Measurements from ENCODE around the gene KCNB1. TPM values are rescaled to one million over a fixed set of nuclear protein-coding genes. Genes with fewer than 3 reads are reported as not detected.
A peak's percentile ranks its signal among the peaks of the same experiment; 100 is the strongest.

KCNB1 gene
- total RNA-seq, 1 donor from 2014 or later = 1.1 TPM

DNA sequence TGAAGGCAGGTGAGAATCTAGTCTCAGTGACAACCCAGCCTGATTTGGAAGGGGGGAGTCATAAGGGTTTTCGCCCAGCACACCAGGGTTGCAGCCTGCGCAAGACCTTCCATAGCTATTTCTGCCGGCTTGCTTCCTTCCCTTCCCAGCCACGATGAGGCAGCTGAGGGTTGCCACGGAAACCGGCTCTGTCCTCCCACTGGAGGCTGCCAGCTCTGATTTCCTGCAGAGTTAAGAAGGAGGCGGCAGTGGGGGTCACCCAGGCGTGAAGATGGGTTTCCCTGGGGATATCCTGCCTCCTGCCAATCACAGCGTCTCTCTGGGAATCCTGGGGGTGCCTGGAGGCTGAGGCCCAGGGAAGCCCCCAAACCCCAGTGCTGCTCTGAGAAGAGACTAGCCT lies 23.1 kb upstream of the KCNB1 start:
- ATAC-seq (ENCODE audit: poor library complexity) (no peak), DNase-seq (no peak)
- intact Hi-C loops (cut with DNase I) = no loop called here

DNA sequence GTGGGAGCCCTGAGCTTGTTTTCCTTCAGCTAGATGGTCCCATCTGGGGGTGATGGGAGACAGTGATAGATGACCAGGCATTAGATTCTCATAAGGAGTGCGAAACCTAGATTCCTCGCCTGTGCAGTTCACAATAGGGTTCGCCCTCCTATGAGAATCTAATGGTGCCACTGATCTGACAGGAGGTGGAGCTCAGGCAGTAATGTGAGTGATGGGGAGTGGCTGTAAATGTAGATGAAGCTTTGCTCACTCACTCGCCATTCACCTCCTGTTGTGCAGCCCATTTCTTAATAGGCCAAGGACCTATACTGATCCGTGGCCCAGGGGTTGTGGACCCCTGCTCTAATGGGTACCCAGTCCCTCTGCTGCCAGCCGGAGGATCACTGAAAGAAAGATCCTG lies 20.7 kb upstream of the KCNB1 start:
- intact Hi-C loops (cut with DNase I) = no loop called here
- ATAC-seq (ENCODE audit: poor library complexity) (no peak), DNase-seq (no peak)

DNA sequence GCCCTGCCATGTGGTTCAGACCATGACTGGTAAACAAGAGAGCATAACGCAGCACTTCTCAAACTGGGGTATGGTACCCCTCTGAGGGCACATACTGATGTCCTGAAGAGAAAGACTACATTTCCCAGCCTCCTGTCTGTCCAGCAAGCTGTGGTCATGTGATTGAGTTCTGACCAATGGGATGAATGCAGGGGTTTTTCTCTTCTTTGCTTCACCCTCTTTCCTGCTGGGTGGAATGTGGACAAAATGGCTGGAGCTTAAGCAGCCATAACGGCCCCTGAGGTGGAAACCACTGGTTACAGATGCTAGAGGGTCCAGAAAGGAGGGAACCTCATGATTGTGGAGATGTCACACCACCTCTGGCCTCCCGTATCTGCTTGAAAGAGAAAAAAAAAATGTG lies 19.4 kb upstream of the KCNB1 start:
- DNase-seq = no peak
- intact Hi-C loops (cut with DNase I) = no loop called here
- ATAC-seq (ENCODE audit: poor library complexity) = peak; percentile 43

DNA sequence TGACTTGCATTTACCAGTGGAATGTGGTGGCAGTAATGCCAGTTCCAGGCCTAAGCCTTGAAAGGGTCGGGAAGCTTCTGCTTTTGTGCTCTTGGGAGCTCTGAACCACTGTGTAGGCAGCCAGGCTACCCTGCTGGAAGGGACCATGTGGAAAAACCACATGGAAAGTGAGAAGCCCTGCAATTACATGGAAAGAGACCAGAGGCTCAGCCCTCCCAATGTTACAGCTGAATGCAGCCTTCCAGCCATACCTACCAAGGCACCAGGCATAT lies 14.9 kb upstream of the KCNB1 start:
- ATAC-seq (ENCODE audit: poor library complexity) (no peak), DNase-seq (no peak)
- intact Hi-C loops (cut with DNase I) = no loop called here

DNA sequence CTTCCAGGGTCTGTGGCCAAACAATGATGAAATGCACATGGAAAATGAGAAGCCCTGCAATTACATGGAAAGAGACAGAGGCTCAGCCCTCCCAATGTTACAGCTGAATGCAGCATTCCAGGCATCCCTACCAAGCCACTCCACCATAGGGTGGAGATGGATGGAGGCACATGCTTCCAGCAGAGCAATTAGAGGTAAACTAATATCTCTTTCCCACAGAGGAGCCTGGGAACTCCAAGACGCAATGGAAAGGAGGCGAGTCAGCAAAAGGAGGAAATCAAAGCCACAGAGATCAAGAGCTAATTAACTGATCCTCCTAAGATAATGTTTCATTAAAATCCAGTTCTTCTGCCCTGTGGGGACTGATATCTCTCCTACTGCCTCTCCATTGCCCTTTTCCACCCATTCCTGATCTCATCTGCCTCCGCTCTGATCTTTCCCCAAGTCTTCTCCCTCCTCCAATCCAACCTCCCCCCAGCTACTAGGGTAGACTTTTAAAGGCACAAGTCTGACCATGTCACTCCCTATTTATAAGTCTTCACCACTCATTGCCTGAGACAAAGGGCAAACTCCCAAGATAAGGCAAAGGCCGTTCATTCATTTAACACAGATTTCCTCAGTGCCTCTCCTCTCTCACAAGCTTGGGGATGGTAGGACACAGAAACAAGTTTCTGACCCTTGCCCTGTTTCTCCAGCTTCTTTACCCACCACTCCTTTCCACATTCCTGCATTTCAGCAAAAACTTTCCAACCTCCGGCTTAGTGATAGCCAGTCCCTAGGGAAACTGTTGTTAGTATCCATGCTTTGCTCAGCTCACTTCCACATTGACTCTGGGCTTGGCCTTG lies 14.3 kb upstream of the KCNB1 start:
- ATAC-seq (ENCODE audit: poor library complexity) (no peak), DNase-seq (no peak)
- intact Hi-C loops (cut with DNase I) = no loop called here

DNA sequence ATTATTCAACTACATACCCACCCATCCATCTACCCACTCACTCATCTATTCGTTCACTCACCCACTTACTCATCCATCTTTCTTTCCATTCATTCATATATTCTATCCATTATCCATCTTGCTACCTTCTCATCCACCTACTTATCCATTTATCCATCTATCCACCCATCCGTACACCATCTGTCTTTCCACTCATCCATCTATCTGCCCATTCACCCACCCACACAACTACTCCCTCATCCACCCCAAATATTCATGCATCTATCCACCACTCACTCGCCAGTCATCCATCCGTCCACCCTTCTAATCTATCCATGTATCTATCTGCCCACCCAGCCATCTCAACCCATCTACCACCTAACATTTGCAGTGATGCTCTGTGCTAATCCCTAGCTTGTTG lies 13.6 kb upstream of the KCNB1 start:
- ATAC-seq (ENCODE audit: poor library complexity) (no peak), DNase-seq (no peak)
- intact Hi-C loops (cut with DNase I) = no loop called here

DNA sequence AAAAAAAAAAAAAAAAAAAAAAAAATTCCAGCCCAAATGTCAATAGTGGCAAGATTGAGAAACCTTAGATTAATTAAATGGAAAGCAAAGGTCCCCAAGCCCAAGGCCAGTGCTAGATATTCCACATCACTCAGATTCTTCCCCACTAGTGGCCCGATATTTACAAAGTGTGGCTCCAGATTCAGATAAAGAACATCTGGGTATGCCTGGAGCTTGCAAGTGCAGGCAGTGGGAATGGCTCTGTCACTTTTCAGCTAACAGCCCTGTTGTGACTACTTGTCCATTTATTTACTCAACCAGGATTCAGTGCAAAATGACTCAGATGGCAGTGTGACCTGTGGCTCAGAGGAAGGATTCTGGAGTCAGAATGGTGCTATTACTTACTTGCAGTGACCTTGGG lies 8.2 kb upstream of the KCNB1 start:
- ATAC-seq (ENCODE audit: poor library complexity) (no peak), DNase-seq (no peak)
- intact Hi-C loops (cut with DNase I) = no loop called here

DNA sequence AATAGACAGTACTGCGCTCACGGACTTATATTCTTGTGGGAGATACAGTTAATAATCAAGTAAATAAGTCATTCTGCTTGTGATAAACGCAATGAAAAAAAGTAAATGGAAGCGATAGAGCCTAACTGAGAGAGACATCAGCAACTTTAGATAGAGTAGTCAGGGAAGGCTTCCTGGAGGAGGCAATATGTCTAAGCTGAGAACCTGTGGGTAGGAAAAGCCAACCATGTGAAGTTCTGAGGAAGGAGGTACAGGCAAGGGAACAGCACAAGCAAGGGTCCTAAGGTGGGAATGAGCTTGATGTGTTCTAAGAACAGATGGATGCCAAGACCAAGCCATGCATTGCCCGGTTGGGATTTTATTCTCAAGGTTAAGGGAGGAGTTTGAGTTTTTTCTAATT lies 7.2 kb upstream of the KCNB1 start:
- intact Hi-C loops (cut with DNase I) = loop anchor here (10.0 kb wide), 1 partner anchor 105 kb away; no protein-coding TSS in a partner anchor
- DNase-seq (no peak), ATAC-seq (ENCODE audit: poor library complexity) (no peak)

DNA sequence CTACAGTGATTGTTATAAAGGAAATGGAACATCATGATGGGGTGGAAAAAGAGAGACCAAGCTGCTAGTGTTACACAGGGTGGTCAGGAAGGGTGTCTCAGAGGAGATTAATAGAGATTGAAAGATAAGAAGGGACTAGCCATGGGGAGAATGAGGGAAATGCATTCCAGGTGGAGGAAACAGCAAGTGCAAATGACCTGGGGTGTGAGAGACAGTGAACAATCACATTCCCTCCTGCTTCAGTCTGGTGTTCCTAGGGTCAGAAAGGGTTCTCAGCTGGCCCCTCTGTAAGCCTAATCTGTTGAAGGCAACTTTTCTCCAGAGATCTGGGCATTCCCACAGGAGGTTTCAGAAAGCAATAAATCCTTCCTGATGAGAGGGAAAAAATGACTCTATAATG lies 3.6 kb upstream of the KCNB1 start:
- no peak for DNase-seq
- no peak for ATAC-seq (ENCODE audit: poor library complexity)
- intact Hi-C loops (cut with DNase I) = loop anchor here (10.0 kb wide), 1 partner anchor 101 kb away; no protein-coding TSS in a partner anchor

DNA sequence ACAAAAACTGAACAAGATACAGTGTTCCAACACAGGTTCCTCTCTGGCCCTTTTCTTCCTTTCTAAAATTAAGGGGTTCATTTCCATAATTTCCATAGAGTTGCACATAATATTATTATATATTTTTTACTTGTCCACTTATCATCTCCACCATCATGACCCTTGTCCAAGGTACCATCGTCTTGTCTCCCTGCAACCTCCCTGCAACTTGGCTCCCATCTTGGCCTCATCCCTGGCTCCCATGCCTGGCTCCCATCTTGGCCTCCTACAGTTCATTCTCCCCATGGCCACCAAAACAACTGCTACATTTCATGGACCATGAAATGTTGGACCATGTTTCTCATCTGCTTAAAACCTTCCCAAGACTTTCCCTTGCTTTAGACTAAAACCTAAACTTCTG lies 3.1 kb upstream of the KCNB1 start:
- no peak for DNase-seq
- no peak for ATAC-seq (ENCODE audit: poor library complexity)
- intact Hi-C loops (cut with DNase I) = loop anchor here (10.0 kb wide), 1 partner anchor 101 kb away; no protein-coding TSS in a partner anchor

DNA sequence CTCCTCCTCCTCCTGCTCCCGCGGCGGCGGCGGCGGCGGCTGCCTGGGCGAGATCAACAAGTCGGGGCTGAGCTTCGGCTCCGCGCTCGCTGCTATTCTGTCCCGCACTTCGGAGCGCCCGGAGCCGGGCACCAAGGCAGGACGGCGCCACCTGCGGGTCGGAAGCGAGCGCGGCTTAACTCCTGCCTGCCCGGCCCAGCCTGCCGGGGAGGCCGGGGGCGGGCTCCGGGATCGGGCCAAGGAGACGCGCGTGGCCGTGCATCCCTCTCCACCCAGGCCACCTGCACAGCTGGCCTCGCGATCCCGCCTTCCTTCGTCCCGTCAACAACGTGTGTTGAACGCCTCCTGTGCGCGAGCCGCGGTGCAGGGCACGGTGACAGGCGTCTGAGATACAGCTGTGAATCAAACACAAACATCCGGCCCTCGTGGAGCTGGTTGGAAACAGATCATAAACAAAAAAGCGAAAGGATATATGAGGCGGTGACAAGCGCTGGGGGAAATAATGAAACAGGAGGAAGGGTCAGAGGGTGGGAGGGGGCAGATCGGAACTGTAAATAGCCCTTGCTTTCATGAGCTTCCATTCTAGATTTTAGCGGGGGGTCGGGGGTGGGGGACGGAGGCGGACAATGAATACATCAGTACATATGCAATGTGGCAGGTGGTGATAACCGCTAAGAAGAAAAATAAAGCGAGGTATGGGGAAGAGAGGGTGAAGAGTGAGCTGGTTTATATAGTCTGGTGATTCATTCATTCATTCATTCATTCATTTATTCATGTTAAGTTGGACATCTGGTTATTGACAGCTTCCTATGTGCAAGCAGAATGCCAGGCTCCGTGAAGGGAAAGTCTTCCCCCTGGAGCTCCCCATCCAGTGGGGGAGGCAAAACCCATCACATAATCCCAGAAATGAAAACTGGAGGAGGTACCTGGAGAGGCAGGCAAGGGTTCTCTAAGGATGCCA lies 2.0 kb upstream of the KCNB1 start:
- ATAC-seq (ENCODE audit: poor library complexity) (peak; percentile 96), DNase-seq (peak; percentile 90)
- intact Hi-C loops (cut with DNase I) = loop anchor here (1.0 to 10.0 kb wide), 2 partner anchors 100 to 150 kb away; no protein-coding TSS in a partner anchor

DNA sequence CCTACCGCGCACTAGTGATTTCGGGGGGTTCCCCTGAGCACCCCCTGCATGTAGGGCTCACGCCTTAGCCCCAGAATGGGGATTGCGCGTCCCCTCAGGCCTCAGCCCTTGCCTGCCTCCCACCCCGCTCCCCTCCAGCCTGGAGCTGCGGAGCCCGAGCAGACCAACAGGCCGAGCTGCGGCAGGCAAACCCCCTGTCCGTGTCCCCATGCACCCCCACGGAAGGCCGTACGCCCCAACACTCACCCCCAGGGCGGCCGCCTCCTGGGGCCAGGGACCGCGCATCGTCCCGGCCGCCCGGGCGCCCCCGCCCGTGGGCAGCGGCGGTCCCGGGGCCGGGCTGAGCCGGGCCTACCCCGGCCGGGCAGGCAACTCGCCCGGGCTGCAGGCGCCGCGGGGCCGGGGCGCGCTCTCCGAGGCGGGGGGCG lies 1.2 kb upstream of the KCNB1 start:
- DNase-seq (no peak), ATAC-seq (ENCODE audit: poor library complexity) (no peak)
- intact Hi-C loops (cut with DNase I) = loop anchor here (1.0 to 10.0 kb wide), 2 partner anchors 99 to 149 kb away; no protein-coding TSS in a partner anchor

DNA sequence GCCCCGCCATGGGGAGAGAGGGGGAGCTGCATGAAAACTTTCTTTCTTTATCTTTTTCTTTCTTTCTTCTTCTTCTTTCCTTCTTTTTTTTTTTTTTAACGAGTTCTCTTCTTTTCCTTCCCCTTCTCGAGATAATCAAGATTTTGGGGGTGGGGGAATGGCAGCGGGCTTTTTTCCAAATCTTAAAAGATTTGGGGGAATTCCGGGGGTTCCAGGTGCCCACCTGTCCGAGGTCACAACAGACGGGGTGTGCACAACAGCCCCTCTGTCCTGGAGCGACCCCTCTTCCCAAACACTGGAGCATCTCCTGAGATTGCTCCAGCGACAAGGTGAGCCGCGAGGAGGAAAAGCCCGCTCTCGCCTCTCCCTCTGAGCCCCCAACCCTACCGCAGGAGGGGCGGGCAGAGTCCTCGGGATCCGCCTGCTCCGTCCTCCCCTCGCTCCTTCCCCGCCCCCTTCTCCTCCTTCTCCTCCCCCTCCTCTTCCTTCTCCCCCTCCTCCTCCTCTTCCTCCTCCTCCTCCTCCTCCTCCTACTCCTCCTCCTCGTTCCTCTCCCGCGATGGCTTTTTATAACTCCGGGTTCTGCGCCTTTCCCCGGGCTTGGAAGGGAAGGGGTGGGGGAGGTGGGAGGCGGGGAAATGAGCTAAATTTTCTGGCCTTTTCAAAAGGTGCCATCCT lies 689 bp upstream of the KCNB1 start:
- ATAC-seq (ENCODE audit: poor library complexity) = no peak
- DNase-seq = no peak
- intact Hi-C loops (cut with DNase I) = loop anchor here (10.0 kb wide), 1 partner anchor 98 kb away; no protein-coding TSS in a partner anchor

DNA sequence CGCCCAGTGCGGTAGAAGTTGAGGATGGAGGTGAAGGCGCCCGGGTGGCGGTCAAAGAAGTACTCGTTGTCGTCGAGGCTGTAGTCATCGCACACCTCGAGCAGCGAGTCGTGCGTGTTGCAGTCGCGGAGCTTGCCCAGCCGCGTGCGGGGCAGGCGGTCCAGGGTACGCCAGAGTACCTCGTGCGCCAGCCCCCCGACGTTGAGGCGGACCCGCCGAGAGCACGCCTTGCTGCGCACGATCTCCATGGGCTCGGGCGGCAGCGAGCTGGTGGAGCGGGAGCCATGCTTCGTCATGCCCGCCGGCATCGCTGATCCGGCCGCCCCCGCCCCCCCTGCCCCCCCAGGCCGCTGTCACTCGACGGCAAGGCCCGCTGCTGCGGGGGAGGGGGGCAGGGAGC lies 295 bp downstream of the KCNB1 start:
- intact Hi-C loops (cut with DNase I) = loop anchor here (10.0 kb wide), 1 partner anchor 97 kb away; no protein-coding TSS in a partner anchor
- ATAC-seq (ENCODE audit: poor library complexity) (no peak), DNase-seq (no peak)

DNA sequence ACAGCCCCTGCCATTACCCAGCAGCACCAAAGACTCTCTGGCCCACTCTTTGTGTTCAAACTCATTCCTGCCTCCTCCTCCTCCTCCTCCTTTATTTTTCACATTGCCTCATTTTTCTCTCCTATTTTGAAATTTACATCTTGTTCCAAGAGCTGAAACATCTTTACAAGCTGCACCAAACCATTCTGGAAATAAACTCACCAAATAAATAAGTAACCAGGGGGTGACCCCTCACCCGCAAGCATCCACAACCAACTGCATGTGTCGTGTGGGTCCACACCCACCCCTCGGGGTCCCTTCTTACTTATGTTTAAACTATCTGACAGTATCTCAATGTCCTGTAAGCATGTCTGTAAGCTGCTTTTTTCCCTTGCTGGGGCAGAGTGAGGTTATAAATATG lies 1.4 kb downstream of the KCNB1 start:
- ATAC-seq (ENCODE audit: poor library complexity) (no peak), DNase-seq (no peak)
- intact Hi-C loops (cut with DNase I) = loop anchor here (10.0 kb wide), 1 partner anchor 96 kb away; no protein-coding TSS in a partner anchor

DNA sequence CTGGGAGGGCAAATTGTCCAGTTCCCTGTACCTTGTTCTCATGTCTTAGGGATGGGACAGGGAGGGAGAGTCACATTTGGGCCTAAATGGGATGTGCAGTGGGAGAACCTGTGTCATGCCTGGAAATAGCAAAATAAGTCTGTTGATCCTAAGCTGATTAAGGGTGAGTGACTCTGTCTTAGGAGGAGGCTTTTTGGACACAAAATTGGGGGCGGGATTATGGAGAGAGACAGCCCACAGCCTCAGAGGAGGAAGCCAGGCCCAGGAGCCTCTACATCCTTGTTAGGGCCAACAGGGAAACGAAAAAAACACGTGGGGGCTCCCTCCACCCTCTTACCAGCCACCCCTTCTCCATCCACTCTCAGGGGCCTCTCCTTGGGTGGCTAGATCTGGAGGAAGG lies 2.2 kb downstream of the KCNB1 start:
- no peak for ATAC-seq (ENCODE audit: poor library complexity)
- DNase-seq = no peak
- intact Hi-C loops (cut with DNase I) = loop anchor here (10.0 kb wide), 1 partner anchor 95 kb away; no protein-coding TSS in a partner anchor

DNA sequence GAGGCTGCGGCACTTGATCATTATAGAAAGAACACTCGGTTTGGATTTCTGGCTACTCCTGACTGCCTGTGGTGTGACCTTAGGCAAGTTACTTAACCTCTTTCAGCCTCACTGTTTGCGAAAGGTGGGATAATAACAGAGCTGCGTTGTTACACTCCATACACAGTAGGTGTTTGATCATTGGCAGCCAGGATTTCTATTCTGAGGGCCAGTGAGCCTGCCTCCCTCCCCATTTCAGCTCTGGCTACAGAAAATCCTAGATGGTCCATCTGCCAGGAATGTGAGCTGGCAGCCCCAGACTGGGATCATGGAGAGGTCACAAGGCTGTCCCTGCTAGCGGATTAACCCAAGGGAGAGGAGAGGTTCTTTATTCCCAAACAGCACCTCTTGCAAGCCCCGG lies 2.7 kb downstream of the KCNB1 start:
- DNase-seq (no peak), ATAC-seq (ENCODE audit: poor library complexity) (no peak)
- intact Hi-C loops (cut with DNase I) = loop anchor here (10.0 kb wide), 1 partner anchor 95 kb away; no protein-coding TSS in a partner anchor

DNA sequence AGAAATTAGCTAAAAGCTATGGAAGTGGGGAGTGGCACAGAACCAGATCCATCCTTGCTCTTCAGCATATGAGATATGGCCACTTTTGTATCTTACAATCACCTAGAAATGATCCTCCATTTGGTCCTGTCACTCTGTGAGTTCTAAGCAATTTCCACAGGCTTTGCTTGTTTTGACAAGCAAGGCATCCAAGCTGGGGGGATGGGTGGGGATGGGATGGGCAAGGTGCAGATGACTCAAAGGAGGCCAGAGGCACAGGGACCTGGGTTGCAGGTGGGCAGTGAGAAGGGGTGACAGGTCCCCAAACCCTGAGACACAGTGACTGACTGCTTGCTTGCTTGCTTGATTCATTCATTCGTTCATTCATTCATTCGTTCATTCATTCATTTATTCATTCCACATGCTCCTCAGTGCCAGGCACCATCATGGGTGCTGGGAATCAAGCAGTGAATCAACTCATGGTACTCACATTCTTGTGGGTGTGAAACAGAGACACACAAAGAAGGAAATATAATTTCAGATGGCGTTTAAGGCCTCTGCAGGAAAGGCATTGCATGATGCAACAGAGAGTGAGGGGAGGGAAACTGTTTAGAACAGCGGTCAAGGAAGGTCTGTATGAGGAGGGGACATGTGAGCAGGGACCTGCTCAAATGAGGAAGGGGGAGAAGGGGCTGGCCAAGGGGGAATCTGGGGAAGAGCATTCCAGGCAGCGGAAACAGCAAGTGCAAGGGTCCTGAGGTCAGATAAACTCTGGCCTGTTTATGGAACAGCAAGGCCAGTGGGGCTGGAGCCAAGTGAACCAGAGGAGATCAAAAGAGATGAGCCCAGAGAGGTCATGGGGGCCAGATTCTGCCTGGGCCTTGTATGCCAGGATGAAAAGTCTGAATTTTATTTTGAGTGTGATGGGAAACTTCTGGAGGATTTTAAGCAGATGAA lies 3.4 kb downstream of the KCNB1 start:
- ATAC-seq (ENCODE audit: poor library complexity) = no peak
- intact Hi-C loops (cut with DNase I) = no loop called here

More for the DNA sequence above, 3.4 kb downstream of the KCNB1 start:
- DNase-seq = no peak

All from Right ventricle myocardium superior (tissue), 1 donor.